KOPT-K1 (cell line): ENCODE results near the gene OVCH1.

Experiments
- H3K27ac ChIP-seq: fragments of 200-600 bp; sonication (generic); 2 replicates; pipeline ENCODE4 v1.5.1; 2016; ENCODE audit warnings: antibody characterized with exemption, mild to moderate bottlenecking, low read depth, low read length; ENCODE audit not compliant: poor library complexity, severe bottlenecking
- H3K36me3 ChIP-seq: fragments of 200-600 bp; sonication (generic); 2 replicates; pipeline ENCODE4 v1.5.1; 2017; ENCODE audit warnings: antibody characterized with exemption, mild to moderate bottlenecking, low read length, moderate library complexity; ENCODE audit not compliant: insufficient read depth
- H3K9me3 ChIP-seq: fragments of 200-600 bp; sonication (generic); 2 replicates; pipeline ENCODE4 v1.5.1; 2017; ENCODE audit warnings: antibody characterized with exemption, low read length, mild to moderate bottlenecking; ENCODE audit not compliant: insufficient read depth, poor library complexity, severe bottlenecking

The OVCH1 gene

DNA sequence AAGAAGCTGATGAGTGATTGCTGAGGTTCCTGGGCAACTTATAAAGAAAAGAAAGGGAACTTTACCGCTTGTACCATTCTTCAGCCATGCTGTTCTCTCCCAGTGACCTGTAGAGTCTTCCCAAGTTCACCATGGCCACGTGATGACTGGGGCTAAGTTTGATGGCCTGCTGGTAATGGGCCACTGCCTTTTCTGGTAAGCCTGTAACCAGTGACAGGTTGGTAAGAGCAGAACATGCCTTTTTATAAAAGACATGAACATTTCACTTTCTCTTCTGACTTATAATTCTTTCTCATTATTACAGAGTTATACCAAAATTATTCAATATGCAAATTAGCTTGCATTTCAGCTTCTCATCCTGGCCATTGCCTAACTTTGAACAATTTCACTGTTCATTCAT lies 20.9 kb upstream of the OVCH1 start:
- no peaks in the 10 kb centered on the region for H3K9me3 ChIP-seq
- H3K27ac ChIP-seq, result no peak overlapping the region
- no peaks in the 10 kb centered on the region for H3K36me3 ChIP-seq

DNA sequence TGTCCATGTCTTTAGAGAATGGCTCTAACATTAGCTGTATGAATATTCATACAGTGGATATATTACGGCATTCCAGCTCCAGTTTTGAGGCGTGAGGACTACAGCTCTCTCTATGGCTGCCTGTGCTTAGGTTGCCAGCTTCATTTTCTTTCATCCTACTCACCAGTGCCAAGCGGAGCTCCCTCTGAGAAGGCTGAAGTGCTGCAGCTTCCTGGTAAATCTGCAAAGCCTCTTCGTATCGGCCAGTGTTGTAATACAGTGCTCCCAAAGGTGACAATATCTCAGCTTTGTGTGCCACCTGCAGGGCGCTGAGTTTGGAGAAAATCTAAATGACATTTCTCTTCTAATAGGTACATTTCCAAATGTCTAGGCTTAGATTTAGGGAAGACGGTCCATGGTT lies 19.8 kb upstream of the OVCH1 start:
- Histone ChIP-seq H3K9me3 (no peaks in the 10 kb centered on the region), H3K36me3 (no peaks in the 10 kb centered on the region), H3K27ac (no peak overlapping the region)

DNA sequence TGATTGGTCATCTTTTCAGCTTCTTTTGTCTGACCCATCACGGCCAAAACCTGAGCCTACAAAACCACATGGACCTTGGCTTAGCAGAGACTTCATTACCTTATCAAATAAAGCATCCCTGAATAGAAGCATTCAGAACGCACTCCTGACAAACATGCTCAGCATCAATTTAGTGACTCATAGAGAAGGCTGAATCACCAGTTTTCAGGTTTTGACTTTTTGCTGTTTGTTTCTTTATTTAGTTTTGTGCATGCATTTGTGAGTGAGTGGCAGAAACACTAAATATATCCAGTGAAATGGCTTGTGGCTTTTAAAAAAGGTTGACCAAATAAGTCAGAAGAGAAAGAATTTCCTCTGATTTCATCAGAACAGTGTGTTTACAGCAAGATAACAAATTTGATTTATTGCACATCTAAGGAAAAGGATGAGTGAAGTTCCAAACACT lies 19.0 kb upstream of the OVCH1 start:
- no peaks in the 10 kb centered on the region for H3K36me3 ChIP-seq
- no peak overlapping the region for H3K27ac ChIP-seq
- H3K9me3 ChIP-seq, result no peaks in the 10 kb centered on the region

DNA sequence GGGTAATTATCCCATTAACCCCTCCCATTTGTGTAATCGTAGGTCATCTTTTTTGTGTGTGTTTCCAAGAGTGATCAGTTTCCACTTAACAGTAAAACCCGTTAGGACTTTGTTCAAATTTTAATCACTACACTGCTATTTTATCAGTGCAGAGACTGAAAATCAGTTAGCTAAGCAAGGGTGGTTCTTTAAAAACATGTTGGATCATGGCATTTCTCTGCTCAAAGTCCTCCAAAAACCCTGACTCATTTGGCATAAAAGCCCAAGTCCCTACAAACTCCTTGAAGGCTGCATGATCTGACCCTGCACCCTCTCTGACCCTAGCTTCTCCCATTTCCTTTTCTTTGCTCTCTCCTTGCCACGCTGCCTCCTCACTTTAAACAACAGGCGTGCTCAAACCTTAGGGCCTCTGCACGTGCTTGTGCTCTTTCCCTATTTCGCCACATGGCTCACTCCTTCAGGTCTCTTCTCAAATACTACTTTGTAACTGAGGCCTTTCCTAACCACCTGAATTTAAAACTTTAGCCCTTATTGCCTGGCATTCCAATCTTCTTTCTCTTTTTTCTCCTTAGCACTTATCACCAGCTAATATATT lies 13.2 kb upstream of the OVCH1 start:
- Histone ChIP-seq H3K27ac (no peak overlapping the region), H3K9me3 (no peaks in the 10 kb centered on the region), H3K36me3 (no peaks in the 10 kb centered on the region)

DNA sequence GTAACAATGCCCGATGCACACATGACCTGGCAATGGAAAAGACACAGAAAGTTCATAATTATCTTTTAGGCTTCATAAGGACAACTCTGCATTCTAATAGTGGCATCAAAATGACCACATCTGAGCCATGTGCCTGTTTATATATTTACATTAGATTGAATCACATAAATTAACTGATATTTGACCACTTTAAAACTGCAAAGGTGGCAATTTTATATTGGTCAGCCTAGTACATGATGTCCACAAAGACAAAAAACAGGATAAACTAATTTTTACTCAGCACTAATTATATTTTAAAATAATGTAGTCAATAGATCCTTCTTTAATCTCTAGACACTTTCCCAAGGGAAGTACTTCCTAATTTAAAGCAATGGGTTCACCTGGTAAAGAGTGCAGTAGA lies 12.0 kb upstream of the OVCH1 start:
- Histone ChIP-seq H3K9me3 (no peaks in the 10 kb centered on the region), H3K36me3 (no peaks in the 10 kb centered on the region), H3K27ac (no peak overlapping the region)

DNA sequence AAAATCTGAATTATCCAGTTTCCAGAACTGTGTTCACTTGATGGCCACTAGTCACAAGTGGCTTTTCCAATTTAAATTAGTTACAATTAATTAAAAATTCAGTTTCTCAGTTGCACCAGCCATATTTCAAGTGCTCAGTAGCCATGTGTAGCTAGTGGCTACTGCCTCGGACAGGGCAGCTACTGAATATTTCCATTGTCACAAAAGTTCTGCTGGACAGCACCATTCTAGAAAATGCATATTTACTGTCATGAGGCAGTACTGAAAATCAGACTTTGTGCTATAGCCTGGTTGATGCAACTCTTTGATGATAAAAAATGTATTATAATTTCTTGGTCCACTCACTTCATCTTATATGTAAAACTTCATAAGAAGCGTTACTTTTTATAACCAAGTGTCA lies 11.5 kb upstream of the OVCH1 start:
- Histone ChIP-seq H3K36me3 (no peaks in the 10 kb centered on the region), H3K9me3 (no peaks in the 10 kb centered on the region)

DNA sequence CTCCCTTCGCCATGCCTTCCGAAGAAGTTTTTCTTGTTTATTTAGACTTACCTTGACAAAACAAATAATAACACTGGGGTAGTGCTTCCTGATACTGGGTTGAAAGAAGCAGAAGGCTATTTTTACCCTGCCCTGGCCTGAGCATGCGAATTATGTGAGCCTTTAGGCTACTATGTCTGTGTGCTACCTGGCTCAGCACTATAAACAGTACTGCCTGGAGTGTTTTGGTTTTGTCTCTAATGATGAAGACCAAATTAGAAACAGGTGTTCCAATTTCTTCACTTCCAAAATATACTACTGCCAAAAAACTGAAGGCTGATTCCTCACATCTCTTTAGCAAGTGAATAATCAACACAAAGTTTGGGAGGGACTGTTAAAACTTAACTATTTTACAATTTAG lies 7.6 kb upstream of the OVCH1 start:
- H3K27ac ChIP-seq, result no peak overlapping the region

More for the DNA sequence above, 11.5 kb upstream of the OVCH1 start:
- no peak overlapping the region for H3K27ac ChIP-seq

DNA sequence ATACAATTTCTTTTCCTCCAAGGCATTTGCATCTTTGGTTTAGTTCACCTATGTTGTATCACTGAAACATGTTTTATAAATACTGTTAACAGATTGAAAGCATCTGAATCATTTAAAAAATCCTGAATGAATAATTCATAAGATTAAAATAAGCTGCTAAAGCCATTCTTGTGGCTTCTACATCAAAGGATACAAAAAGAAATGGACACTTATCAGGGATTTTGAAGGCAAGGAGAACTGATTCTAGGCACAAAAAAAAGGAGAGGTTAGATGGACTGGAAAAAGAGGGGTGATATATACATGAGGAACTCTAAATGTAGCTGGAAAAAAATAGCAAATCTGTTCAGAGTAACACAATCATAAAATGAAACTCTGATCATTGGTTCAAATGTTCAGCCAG lies 5.8 kb upstream of the OVCH1 start:
- Histone ChIP-seq H3K9me3 (no peaks in the 10 kb centered on the region), H3K27ac (no peak overlapping the region), H3K36me3 (no peaks in the 10 kb centered on the region)

More for the DNA sequence above, 7.6 kb upstream of the OVCH1 start:
- Histone ChIP-seq H3K9me3 (no peaks in the 10 kb centered on the region), H3K36me3 (no peaks in the 10 kb centered on the region)

DNA sequence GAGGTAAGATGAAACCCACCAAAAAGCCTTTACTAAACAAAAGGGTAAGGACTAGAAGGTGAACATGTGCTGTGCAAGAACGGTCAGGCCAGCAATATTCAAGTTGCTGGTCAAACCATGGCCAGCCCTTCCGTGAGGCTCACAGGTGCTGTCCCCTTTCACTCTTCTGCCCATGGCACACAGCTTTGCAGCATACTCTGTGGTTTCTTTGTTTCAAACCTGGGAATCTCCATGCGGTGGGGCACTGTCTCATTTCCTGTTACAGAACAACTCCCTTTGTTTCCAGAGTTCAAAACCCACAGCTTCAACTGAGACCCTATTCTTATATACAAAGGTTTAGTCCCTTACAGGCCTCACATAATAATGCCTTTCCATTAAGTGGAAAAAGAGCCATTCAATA lies 1.7 kb upstream of the OVCH1 start:
- no peaks in the 10 kb centered on the region for H3K36me3 ChIP-seq
- H3K9me3 ChIP-seq, result no peaks in the 10 kb centered on the region
- H3K27ac ChIP-seq, result no peak overlapping the region

DNA sequence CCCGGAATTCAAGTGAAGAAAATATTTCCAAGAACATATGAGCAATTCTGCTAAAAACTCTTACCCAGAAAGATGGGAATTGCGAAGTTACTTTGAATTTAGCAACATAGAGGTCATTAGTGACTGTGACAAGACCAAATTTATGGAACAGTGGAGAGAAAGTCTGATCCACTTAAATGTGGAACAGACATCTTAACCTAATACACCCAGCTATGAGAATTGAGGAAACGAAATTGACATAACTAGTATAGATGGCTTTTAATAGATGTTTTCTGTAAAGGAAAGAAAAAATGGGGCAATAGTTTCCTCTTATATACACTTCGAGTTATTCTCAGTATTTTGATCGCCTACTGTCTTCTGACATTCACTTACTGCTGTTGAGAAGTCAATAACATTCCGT lies 4.6 kb downstream of the OVCH1 start:
- H3K36me3 ChIP-seq, result no peaks in the 10 kb centered on the region
- H3K9me3 ChIP-seq, result no peaks in the 10 kb centered on the region

DNA sequence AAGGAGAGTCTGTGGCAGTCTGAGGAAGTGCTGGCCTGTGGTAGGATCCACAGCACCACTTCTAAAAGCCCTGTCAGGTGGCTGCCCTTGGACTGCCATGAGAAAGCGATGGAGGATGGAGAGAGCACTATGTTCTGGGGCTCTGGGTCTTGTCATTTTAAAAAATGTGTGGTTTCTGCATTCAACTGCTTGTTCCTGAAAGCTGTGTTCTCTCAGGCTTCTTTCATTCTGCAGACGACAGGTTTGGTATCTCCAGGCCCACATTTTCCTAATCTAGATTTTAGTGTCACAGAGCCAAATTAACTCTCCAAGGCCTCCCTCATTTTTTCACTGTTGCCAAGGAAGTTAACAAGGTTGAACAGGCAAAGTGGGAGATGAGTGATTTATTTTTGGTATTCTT lies 10.5 kb downstream of the OVCH1 start:
- H3K27ac ChIP-seq, result no peak overlapping the region
- H3K9me3 ChIP-seq, result no peaks in the 10 kb centered on the region
- no peaks in the 10 kb centered on the region for H3K36me3 ChIP-seq

More for the DNA sequence above, 4.6 kb downstream of the OVCH1 start:
- no peak overlapping the region for H3K27ac ChIP-seq

DNA sequence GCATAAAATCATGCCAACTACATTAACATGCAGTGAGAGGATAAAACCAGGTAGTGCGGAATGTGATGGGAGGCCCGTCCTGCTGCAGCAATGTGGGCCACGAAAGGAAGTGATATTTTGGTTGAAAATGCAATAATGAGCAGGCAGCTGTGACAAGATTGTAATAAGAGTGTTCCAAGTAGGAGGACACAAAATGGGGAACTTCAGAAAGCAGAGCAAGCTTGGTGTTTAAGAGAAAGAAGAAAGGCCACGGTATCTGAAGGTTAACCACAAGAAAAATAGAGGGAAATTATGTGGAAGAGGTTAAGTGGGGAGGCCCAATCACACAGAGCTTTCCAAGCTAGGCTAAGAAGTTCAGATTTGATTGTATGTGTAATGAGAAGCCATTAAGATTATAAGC lies 34.3 kb downstream of the OVCH1 start:
- no peak overlapping the region for H3K27ac ChIP-seq
- H3K9me3 ChIP-seq, result no peaks in the 10 kb centered on the region
- no peaks in the 10 kb centered on the region for H3K36me3 ChIP-seq

DNA sequence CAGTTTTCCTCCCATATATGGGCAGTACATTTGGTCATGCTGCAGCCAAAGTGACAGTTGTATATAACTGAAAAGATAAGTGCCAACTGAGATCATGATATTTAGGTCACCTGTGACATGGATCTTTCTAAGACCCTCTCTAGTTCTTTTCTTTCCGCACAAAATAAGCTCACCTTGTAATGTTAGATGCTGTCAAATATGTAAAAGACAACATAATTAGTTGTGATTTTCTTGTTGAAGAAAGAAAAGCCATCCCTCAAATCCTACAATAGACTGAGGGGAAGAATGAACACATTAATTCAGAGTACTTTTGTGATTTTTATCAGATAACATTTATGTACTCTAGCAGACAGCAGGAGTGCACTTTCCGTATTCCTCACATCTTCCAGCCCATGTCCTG lies 37.4 kb downstream of the OVCH1 start:
- Histone ChIP-seq H3K36me3 (no peaks in the 10 kb centered on the region), H3K27ac (no peak overlapping the region), H3K9me3 (no peaks in the 10 kb centered on the region)

DNA sequence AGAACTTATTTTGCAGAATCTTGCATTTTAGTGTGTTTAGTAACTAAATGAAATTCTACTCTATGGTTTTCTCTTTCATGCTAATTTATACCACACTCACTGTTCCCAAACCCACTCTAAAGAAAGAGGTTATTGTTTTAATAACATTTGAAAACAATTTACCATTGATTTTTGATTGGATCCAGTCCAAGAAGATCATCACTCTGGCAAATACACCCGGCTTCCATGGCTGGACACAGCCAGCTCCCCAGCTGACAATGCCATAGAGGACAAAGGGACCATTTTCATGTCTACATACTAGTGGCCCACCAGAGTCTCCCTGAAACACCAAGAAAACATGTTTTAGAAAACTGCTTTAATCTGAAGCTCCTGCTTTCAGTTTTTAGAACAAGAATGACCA lies 42.4 kb downstream of the OVCH1 start:
- Histone ChIP-seq H3K9me3 (no peaks in the 10 kb centered on the region), H3K36me3 (no peaks in the 10 kb centered on the region), H3K27ac (no peak overlapping the region)

DNA sequence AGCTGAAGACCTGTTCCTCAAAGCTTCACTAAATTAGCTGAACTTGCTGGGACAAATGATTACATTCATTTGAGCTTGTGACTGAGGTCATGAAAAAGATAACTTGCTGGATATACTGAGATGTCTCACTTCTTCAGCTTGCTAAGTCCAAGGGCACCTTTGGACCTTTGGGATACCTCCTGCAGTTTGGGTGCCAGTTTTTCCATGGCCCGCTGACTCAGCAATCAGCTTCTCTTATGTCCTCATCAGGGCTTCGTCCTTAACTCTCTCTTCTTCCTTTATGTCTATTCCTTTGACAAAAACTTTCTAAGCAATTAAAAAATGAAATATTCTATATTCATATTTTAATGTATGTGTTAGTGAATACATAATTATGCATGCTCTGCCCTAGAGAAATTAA lies 45.6 kb downstream of the OVCH1 start:
- no peak overlapping the region for H3K27ac ChIP-seq
- H3K9me3 ChIP-seq, result no peaks in the 10 kb centered on the region
- H3K36me3 ChIP-seq, result no peaks in the 10 kb centered on the region

DNA sequence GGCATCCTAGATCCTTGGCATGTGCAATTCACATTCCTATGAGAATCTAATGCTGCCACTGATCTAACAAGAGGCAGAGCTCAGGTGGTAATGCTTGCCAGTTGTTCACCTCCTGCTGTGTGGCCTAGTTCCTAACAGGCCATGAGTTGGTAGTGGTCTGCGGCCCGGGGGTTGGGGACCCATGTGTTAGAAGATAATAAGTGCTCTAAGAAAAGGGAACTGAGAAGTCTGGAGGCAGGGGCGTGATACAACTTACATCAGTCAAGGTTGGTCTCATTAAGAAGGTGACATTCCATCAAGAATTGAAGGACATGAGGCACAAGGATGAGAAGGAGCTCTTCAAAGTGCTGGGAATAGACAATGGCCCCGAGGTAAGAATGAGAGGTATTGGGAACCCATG lies 49.3 kb downstream of the OVCH1 start:
- Histone ChIP-seq H3K36me3 (no peaks in the 10 kb centered on the region), H3K9me3 (no peaks in the 10 kb centered on the region), H3K27ac (no peak overlapping the region)
